H1 (cell line): Measurements from ENCODE around the gene TXNDC16. TPM values are rescaled to one million over a fixed set of nuclear protein-coding genes. Genes with fewer than 3 reads are reported as not detected.

Experiments
- CTCF ChIA-PET: fragments of 300-600 bp; sonication (Branson Sonifier 250); formaldehyde crosslinking; loops from one replicate; lab custom pipeline; 2021; ENCODE audit not compliant: partially characterized antibody; lab: Charles Lee
- POLR2A ChIA-PET: fragments of 300-600 bp; sonication (Branson Sonifier 250); formaldehyde crosslinking; loops from one replicate; lab custom pipeline; 2021; ENCODE audit warnings: inconsistent platforms; ENCODE audit not compliant: partially characterized antibody; lab: Charles Lee
- DNase-seq, 2 experiments: peaks; one replicate each; pipeline versions ENCODE4 v3.0.0 to v3.0.0-alpha.2; 2010 to 2022; ENCODE audit warnings: low spot score in 2 of 2, low read depth in 1 of 2, mixed read lengths in 1 of 2
- FAIRE-seq: peaks from 2 replicates; lab custom pipeline; 2011; peaks lifted over from hg19 to GRCh38; lab: Jason Lieb, UNC
- H2AFZ ChIP-seq: 2 replicates; pipeline ENCODE4 v1.8.1; 2012; ENCODE audit warnings: low read length, inconsistent platforms
- H2AK5ac ChIP-seq: 2 replicates; pipeline ENCODE4 v1.6.1; 2013; ENCODE audit warnings: low read depth, low read length
- H2BK120ac ChIP-seq: replicated peaks from 2 replicates; pipeline ENCODE3; 2013; ENCODE audit warnings: low read depth, low read length, inconsistent platforms
- H2BK12ac ChIP-seq: 2 replicates; pipeline ENCODE4 v1.6.1; 2013; ENCODE audit warnings: low read depth, low read length
- H2BK15ac ChIP-seq: 2 replicates; pipeline ENCODE4 v1.6.1; 2013; ENCODE audit warnings: low read length
- H2BK20ac ChIP-seq: 2 replicates; pipeline ENCODE4 v1.6.1; 2013; ENCODE audit warnings: low read length
- H2BK5ac ChIP-seq: 2 replicates; pipeline ENCODE4 v1.6.1; 2013; ENCODE audit warnings: low read depth, low read length
- H3K14ac ChIP-seq: 2 replicates; pipeline ENCODE4 v1.6.1; 2013; ENCODE audit warnings: inconsistent platforms; ENCODE audit not compliant: insufficient read length
- H3K18ac ChIP-seq: 2 replicates; pipeline ENCODE4 v1.6.1; 2013; ENCODE audit warnings: low read length; ENCODE audit errors: extremely low read depth
- H3K23ac ChIP-seq: 2 replicates; pipeline ENCODE4 v1.6.1; 2013; ENCODE audit warnings: inconsistent platforms; ENCODE audit not compliant: insufficient read length
- H3K23me2 ChIP-seq: 2 replicates; pipeline ENCODE4 v1.6.1; 2013; ENCODE audit warnings: low read depth, low read length
- H3K27ac ChIP-seq: 2 replicates; pipeline ENCODE4 v1.6.1; 2011; ENCODE audit warnings: low read depth, low read length, inconsistent platforms
- H3K27me3 ChIP-seq, 4 experiments: replicated peaks in 1 of 4; 1 replicate in 1 of 4; 2 replicates in 3 of 4; pipeline versions ENCODE4 v1.6.1 to v1.8.1; 2011 to 2013; ENCODE audit warnings: low read length in 3 of 4, mild to moderate bottlenecking in 3 of 4, inconsistent platforms in 2 of 4, mixed read lengths in 2 of 4, moderate library complexity in 1 of 4; ENCODE audit not compliant: control insufficient read depth in 3 of 4, insufficient read depth in 3 of 4; ENCODE audit errors: extremely low read depth in 1 of 4
- H3K36me3 ChIP-seq, 4 experiments: 2 replicates each; pipeline versions ENCODE4 v1.6.1 to v1.8.1; 2011 to 2013; ENCODE audit warnings: mild to moderate bottlenecking in 4 of 4, low read length in 3 of 4, moderate library complexity in 2 of 4, control low read depth in 1 of 4, inconsistent platforms in 1 of 4; ENCODE audit not compliant: insufficient read depth in 4 of 4, control insufficient read depth in 2 of 4
- H3K4ac ChIP-seq: replicated peaks from 2 replicates; pipeline ENCODE3; 2013; ENCODE audit warnings: low read length, low read depth, mixed read lengths, inconsistent platforms; ENCODE audit not compliant: insufficient read length
- H3K4me1 ChIP-seq, 4 experiments: replicated peaks in 1 of 4; 1 replicate in 1 of 4; 2 replicates in 3 of 4; pipeline versions ENCODE4 v1.6.1 to v1.8.1; 2011 to 2013; ENCODE audit warnings: low read length in 3 of 4, inconsistent platforms in 2 of 4, mixed read lengths in 1 of 4; ENCODE audit not compliant: insufficient read depth in 4 of 4, control insufficient read depth in 3 of 4
- H3K4me2 ChIP-seq, 2 experiments: 2 replicates each; pipeline versions ENCODE4 v1.6.1 to v1.8.1; 2011 to 2013; ENCODE audit warnings: low read depth in 2 of 2, low read length in 2 of 2, control low read depth in 1 of 2, inconsistent platforms in 1 of 2, mild to moderate bottlenecking in 1 of 2; ENCODE audit not compliant: insufficient read depth in 1 of 2
- H3K4me3 ChIP-seq, 4 experiments: fragments of 200-600, 300-600 bp in 1 of 4; sonication (generic), shearing (Covaris generic), sonication (Bioruptor Twin) in 1 of 4; 2 replicates each; pipeline versions ENCODE4 v1.5.1 to v1.8.1; 2011 to 2016; ENCODE audit warnings: low read length in 4 of 4, low read depth in 3 of 4, control low read depth in 2 of 4, inconsistent platforms in 2 of 4, mild to moderate bottlenecking in 2 of 4, mixed read lengths in 1 of 4, moderate library complexity in 1 of 4; ENCODE audit not compliant: insufficient read depth in 2 of 4; ENCODE audit errors: extremely low read depth in 1 of 4
- H3K56ac ChIP-seq: replicated peaks from 2 replicates; pipeline ENCODE3; 2013; ENCODE audit warnings: low read depth, mild to moderate bottlenecking, mixed read lengths, low read length, inconsistent platforms; ENCODE audit not compliant: insufficient read length
- H3K79me1 ChIP-seq: 2 replicates; pipeline ENCODE4 v1.6.1; 2013; ENCODE audit warnings: low read depth, low read length, control low read depth
- H3K79me2 ChIP-seq, 2 experiments: 2 replicates each; pipeline versions ENCODE4 v1.6.1 to v1.8.1; 2012 to 2013; ENCODE audit warnings: low read length in 2 of 2, mild to moderate bottlenecking in 2 of 2, inconsistent platforms in 1 of 2; ENCODE audit not compliant: insufficient read depth in 2 of 2, control insufficient read depth in 1 of 2
- H3K9ac ChIP-seq, 4 experiments: replicated peaks in 1 of 4; 1 replicate in 1 of 4; 2 replicates in 3 of 4; pipeline versions ENCODE4 v1.6.1 to v1.8.1; 2011 to 2013; ENCODE audit warnings: low read depth in 3 of 4, low read length in 3 of 4, control low read depth in 2 of 4, mild to moderate bottlenecking in 2 of 4, moderate library complexity in 2 of 4, inconsistent platforms in 1 of 4; ENCODE audit errors: extremely low read depth in 1 of 4
- H3K9me3 ChIP-seq, 2 experiments: 2 replicates each; pipeline versions ENCODE4 v1.6.1 to v1.8.1; 2012 to 2013; ENCODE audit warnings: mild to moderate bottlenecking in 2 of 2, moderate library complexity in 2 of 2, control low read depth in 1 of 2, inconsistent platforms in 1 of 2, low read depth in 1 of 2, low read length in 1 of 2, mixed read lengths in 1 of 2; ENCODE audit not compliant: insufficient read depth in 2 of 2
- H4K20me1 ChIP-seq, 2 experiments: replicated peaks in 1 of 2; 2 replicates each; pipeline versions ENCODE3 to v1.8.1; 2011 to 2013; ENCODE audit warnings: inconsistent platforms in 2 of 2, low read length in 2 of 2, mild to moderate bottlenecking in 1 of 2; ENCODE audit not compliant: insufficient read depth in 2 of 2, control insufficient read depth in 1 of 2
- H4K5ac ChIP-seq: 2 replicates; pipeline ENCODE4 v1.6.1; 2013; ENCODE audit warnings: low read length, low read depth, mixed read lengths, inconsistent platforms; ENCODE audit not compliant: insufficient read length
- H4K8ac ChIP-seq: 2 replicates; pipeline ENCODE4 v1.8.0; 2013; ENCODE audit warnings: mild to moderate bottlenecking, moderate library complexity, low read length, inconsistent platforms; ENCODE audit not compliant: insufficient read depth; ENCODE audit errors: extremely low read depth
- H4K91ac ChIP-seq: replicated peaks from 2 replicates; pipeline ENCODE3; 2013; ENCODE audit warnings: low read length, mixed read lengths, inconsistent platforms; ENCODE audit not compliant: insufficient read length
- BACH1 ChIP-seq: IDR thresholded peaks from 2 replicates; pipeline ENCODE4 v1.6.1; 2012; ENCODE audit warnings: low read length, improper control_type of control experiment
- CHD1 ChIP-seq: IDR thresholded peaks from 2 replicates; pipeline ENCODE4 v1.6.1; 2012; ENCODE audit warnings: low read depth, low read length, improper control_type of control experiment
- GTF2F1 ChIP-seq: IDR thresholded peaks from 2 replicates; pipeline ENCODE4 v1.6.1; 2012; ENCODE audit warnings: low read depth, low read length, improper control_type of control experiment, borderline replicate concordance
- JUND ChIP-seq: IDR thresholded peaks from 2 replicates; pipeline ENCODE4 v1.6.1; 2011; ENCODE audit warnings: mild to moderate bottlenecking, improper control_type of control experiment, low read length
- NANOG ChIP-seq: IDR thresholded peaks from 2 replicates; pipeline ENCODE4 v1.6.1; 2011; ENCODE audit warnings: low read length, low read depth, mild to moderate bottlenecking, inconsistent platforms; ENCODE audit not compliant: insufficient read depth, poor library complexity, severe bottlenecking
- SP2 ChIP-seq: IDR thresholded peaks from 2 replicates; pipeline ENCODE4 v1.6.1; 2012; ENCODE audit warnings: mild to moderate bottlenecking, low read length, inconsistent platforms
- TAF7 ChIP-seq: optimal IDR thresholded peaks from 2 replicates; pipeline ENCODE3; 2011; ENCODE audit warnings: low read depth, mild to moderate bottlenecking, inconsistent platforms, low read length, moderate library complexity, borderline replicate concordance
- TCF12 ChIP-seq: IDR thresholded peaks from 2 replicates; pipeline ENCODE4 v1.6.1; 2011; ENCODE audit warnings: low read depth, mild to moderate bottlenecking, low read length
- WGBS, 2 experiments: shearing (Covaris generic) in 1 of 2; methylation state at CpG; one replicate each; pipeline versions ENCODE4 v1.1.6 to v1.1.7; 2013 to 2015; ENCODE audit warnings: low lambda C conversion rate in 2 of 2, mixed read lengths in 2 of 2, inconsistent platforms in 1 of 2, low coverage in 1 of 2, missing lambda C conversion rate in 1 of 2; ENCODE audit not compliant: insufficient replicate concordance in 2 of 2, insufficient coverage in 1 of 2, insufficient read length in 1 of 2; ENCODE audit errors: extremely low coverage in 1 of 2, missing lambda C conversion rate in 1 of 2; 5-methylcytosine and 5-hydroxymethylcytosine counted together
- polyA plus RNA-seq, 7 experiments: library from polyadenylated mRNA; depleted of rRNA in 3 of 7; stranded (reverse) in 5 of 7; unstranded in 2 of 7; fragments of >200 nt in 5 of 7; fragments of 200-250 nt in 2 of 7; gene quantifications; 1 replicate in 5 of 7; 2 replicates in 1 of 7; 4 replicates in 1 of 7; pipeline versions ENCODE4 v1.2.1 to v1.2.3, GENCODE V29; 2011 to 2013; ENCODE audit warnings: missing spikeins in 2 of 7, mixed read lengths in 2 of 7
- total RNA-seq: library from RNA; stranded (reverse); fragmentation: NEBNext Ultra II Directional; extraction: Animal tissue kit (Norgen Biotek cat#: 25700); gene quantifications from 2 replicates; pipeline ENCODE4 v1.2.1, GENCODE V29; 2021
- TF ChIP-seq, protein P1 (sequence below): IDR thresholded peaks from 2 replicates; pipeline ENCODE4 v1.6.1; 2011; ENCODE audit warnings: low read length, improper control_type of control experiment
- TF ChIP-seq, protein P2 (sequence below), 3 experiments: IDR thresholded peaks; 1 replicate in 2 of 3; 2 replicates in 1 of 3; pipeline versions ENCODE4 v1.5.1 to v1.6.1; 2011; ENCODE audit warnings: low read length in 3 of 3, mild to moderate bottlenecking in 3 of 3, inconsistent platforms in 2 of 3, low read depth in 1 of 3, moderate library complexity in 1 of 3; ENCODE audit not compliant: insufficient read depth in 1 of 3; ENCODE audit errors: control extremely low read depth in 1 of 3

TXNDC16 gene
- total and polyA plus RNA-seq, 2 of the 8 experiments (the other 6 are each of a cell fraction or from before 2014, with no cell fraction given) = 6.7 to 14.3 TPM

DNA sequence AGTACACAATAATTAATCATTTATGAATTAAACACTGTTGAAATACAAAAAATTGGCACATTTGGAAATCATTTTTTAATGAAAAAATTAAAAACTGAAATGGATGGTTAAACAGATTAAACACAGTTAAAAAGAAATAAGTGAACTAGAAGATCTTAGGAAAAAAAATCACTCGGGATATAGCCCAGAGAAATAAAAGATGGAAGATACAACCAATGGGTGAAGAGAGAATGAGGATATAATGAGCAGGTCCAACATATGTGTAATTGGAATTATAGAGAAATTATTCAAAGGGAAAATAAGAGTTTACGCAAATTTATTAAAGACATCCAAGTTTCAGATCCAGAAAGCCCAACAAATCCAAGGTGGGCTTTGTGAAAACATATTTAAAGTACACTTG, 6.4 kb upstream of the TXNDC16 start:
- H3K23ac ChIP-seq = no peak overlapping the region
- H3K27me3 ChIP-seq = no peaks in the 10 kb centered on the region; a peak in 1 of 7 replicates
- CTCF ChIA-PET = no interaction called here
- H4K8ac ChIP-seq = no peak overlapping the region
- peaks cover 4% of the 10 kb centered on the region; the same call in 1 of the 2 replicates for H3K23me2 ChIP-seq
- H3K14ac ChIP-seq = no peak overlapping the region
- no peak for DNase-seq
- H2AK5ac ChIP-seq = no peak overlapping the region
- H3K9ac ChIP-seq = no peak overlapping the region
- no peak overlapping the region for H4K5ac ChIP-seq
- no peak overlapping the region for H2BK120ac ChIP-seq
- no peaks in the 10 kb centered on the region for H3K9me3 ChIP-seq
- no peaks in the 10 kb centered on the region for H3K79me1 ChIP-seq
- H3K4ac ChIP-seq = no peak overlapping the region
- peaks cover 0 to 1% of the 10 kb centered on the region in 2 experiments for H4K20me1 ChIP-seq
- no peak overlapping the region for H2BK15ac ChIP-seq
- H4K91ac ChIP-seq = no peak overlapping the region
- H2AFZ ChIP-seq = no peak overlapping the region
- H2BK5ac ChIP-seq = no peak overlapping the region
- H3K56ac ChIP-seq = no peak overlapping the region
- WGBS, 2 experiments = 87% methylated on average over 2 of the region's 2 CpGs; no CpG with 5 or more reads in 1 of the 2 experiments
- 0 out of 4 replicates have a peak, but pooled peaks cover 0 to 8% of the 10 kb centered on the region in 2 experiments for H3K79me2 ChIP-seq
- POLR2A ChIA-PET = no interaction called here
- no peak overlapping the region for H3K27ac ChIP-seq
- no peak for FAIRE-seq
- H3K4me1 ChIP-seq = peaks cover 0 to 1% (median 0%) of the 10 kb centered on the region in 4 experiments; a peak in 3 of 7 replicates
- H2BK20ac ChIP-seq = no peak overlapping the region
- H3K36me3 ChIP-seq = no peaks in the 10 kb centered on the region
- no peak overlapping the region for H3K18ac ChIP-seq
- no peak overlapping the region for H3K4me3 ChIP-seq
- no peak overlapping the region for H3K4me2 ChIP-seq
- no peak overlapping the region for H2BK12ac ChIP-seq
- TF ChIP-seq TAF7 = no peak
- TF ChIP-seq TCF12 = no peak
- no peak for TF ChIP-seq BACH1
- no peak for TF ChIP-seq JUND
- no peak for TF ChIP-seq SP2
- no peak for TF ChIP-seq GTF2F1
- TF ChIP-seq, protein P1, sequence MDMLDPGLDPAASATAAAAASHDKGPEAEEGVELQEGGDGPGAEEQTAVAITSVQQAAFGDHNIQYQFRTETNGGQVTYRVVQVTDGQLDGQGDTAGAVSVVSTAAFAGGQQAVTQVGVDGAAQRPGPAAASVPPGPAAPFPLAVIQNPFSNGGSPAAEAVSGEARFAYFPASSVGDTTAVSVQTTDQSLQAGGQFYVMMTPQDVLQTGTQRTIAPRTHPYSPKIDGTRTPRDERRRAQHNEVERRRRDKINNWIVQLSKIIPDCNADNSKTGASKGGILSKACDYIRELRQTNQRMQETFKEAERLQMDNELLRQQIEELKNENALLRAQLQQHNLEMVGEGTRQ = no peak
- TF ChIP-seq, protein P2, sequence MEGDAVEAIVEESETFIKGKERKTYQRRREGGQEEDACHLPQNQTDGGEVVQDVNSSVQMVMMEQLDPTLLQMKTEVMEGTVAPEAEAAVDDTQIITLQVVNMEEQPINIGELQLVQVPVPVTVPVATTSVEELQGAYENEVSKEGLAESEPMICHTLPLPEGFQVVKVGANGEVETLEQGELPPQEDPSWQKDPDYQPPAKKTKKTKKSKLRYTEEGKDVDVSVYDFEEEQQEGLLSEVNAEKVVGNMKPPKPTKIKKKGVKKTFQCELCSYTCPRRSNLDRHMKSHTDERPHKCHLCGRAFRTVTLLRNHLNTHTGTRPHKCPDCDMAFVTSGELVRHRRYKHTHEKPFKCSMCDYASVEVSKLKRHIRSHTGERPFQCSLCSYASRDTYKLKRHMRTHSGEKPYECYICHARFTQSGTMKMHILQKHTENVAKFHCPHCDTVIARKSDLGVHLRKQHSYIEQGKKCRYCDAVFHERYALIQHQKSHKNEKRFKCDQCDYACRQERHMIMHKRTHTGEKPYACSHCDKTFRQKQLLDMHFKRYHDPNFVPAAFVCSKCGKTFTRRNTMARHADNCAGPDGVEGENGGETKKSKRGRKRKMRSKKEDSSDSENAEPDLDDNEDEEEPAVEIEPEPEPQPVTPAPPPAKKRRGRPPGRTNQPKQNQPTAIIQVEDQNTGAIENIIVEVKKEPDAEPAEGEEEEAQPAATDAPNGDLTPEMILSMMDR (IDR thresholded peaks at IDR 0.05; ENCODE audit: control extremely low read depth in 1 of 3, insufficient read depth in 1 of 3, low read depth in 1 of 3, low read length in 3 of 3) = no peak
- no peak for TF ChIP-seq NANOG
- TF ChIP-seq CHD1 = no peak
